Adrenal gland (tissue), 5 donors: Measurements from ENCODE around the gene GLIS1.

Experiments used
- POLR2A ChIP-seq, 2 donors: fragments of 450-650 bp; IDR thresholded peaks; one replicate each; pipeline ENCODE4 v1.6.1; 2017; ENCODE audit warnings: antibody characterized with exemption in 2 of 2, mild to moderate bottlenecking in 2 of 2, moderate library complexity in 1 of 2
- TF ChIP-seq, protein P1 (sequence below), 6 experiments: fragments of 450-650 bp in 4 of 6; fragments of 200-600 bp in 2 of 6; sonication (generic) in 1 of 6; IDR thresholded peaks; 1 replicate in 5 of 6; 2 replicates in 1 of 6; pipeline versions ENCODE4 v1.5.1 to v1.8.0; 2016 to 2021; ENCODE audit warnings: antibody characterized with exemption in 6 of 6, mild to moderate bottlenecking in 2 of 6, moderate library complexity in 1 of 6
- donor health status: DM: no; HTN: no; CAD: no.

DNA sequence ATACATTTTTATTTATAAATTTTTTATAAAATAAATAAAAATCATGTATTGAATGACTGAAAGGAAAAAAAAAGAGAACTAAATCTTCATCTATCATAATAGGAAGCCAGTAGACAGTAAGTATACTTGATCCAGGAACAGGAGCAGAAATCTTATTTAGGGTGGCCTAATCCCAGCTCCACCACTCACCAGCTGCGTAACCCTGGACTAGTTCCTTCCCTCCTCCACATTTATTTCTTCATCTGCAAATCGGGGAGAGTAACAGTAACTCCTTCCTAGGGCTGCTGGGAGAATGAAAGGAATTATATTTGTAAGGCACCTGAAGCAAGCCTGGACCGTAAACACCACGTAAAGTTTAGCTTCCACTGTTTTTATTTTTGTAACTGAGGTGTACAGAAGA lies 17.9 kb downstream of the GLIS1 start:
- TF ChIP-seq, protein P1, sequence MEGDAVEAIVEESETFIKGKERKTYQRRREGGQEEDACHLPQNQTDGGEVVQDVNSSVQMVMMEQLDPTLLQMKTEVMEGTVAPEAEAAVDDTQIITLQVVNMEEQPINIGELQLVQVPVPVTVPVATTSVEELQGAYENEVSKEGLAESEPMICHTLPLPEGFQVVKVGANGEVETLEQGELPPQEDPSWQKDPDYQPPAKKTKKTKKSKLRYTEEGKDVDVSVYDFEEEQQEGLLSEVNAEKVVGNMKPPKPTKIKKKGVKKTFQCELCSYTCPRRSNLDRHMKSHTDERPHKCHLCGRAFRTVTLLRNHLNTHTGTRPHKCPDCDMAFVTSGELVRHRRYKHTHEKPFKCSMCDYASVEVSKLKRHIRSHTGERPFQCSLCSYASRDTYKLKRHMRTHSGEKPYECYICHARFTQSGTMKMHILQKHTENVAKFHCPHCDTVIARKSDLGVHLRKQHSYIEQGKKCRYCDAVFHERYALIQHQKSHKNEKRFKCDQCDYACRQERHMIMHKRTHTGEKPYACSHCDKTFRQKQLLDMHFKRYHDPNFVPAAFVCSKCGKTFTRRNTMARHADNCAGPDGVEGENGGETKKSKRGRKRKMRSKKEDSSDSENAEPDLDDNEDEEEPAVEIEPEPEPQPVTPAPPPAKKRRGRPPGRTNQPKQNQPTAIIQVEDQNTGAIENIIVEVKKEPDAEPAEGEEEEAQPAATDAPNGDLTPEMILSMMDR (IDR thresholded peaks at IDR 0.05) = no peak
- TF ChIP-seq POLR2A (IDR thresholded peaks at IDR 0.05) = no peak
